K562 (cell line): ENCODE measurements around the gene PHF12. TPM values are rescaled to one million over a fixed set of nuclear protein-coding genes. Genes with fewer than 3 reads are reported as not detected.

Experiments
- ATF1 ChIP-seq, 2 experiments: fragments of 450-650 bp in 1 of 2; IDR thresholded peaks; 2 replicates each; pipeline ENCODE4 v1.6.1; 2016; ENCODE audit warnings: missing compliant biosample characterization in 1 of 2, missing genetic modification characterization in 1 of 2
- BACH1 ChIP-seq: fragments of 200-800 bp; sonication (Bioruptor generic); IDR thresholded peaks from 2 replicates; pipeline ENCODE4 v1.6.1; 2016; ENCODE audit warnings: missing genetic modification characterization, missing compliant biosample characterization
- BRCA1 ChIP-seq, 2 experiments: fragments of 450-650 bp in 1 of 2; sonication (generic) in 1 of 2; formaldehyde crosslinking in 1 of 2; IDR thresholded peaks; 2 replicates each; pipeline versions ENCODE4 v1.5.0 to v1.6.1; 2017 to 2020; ENCODE audit warnings: mild to moderate bottlenecking in 1 of 2, missing genetic modification reagents in 1 of 2
- CBFA2T3 ChIP-seq: fragments of 450-650 bp; IDR thresholded peaks from 2 replicates; pipeline ENCODE4 v1.6.1; 2017
- CEBPG ChIP-seq, 3 experiments: fragments of 200-800 bp in 1 of 3; sonication (Bioruptor generic) in 1 of 3; sonication (generic) in 1 of 3; formaldehyde crosslinking in 1 of 3; IDR thresholded peaks in 2 of 3; conservative IDR thresholded peaks in 1 of 3; 2 replicates each; pipeline versions ENCODE4 v1.6.1 to v1.8.0; 2016 to 2022; ENCODE audit warnings: missing compliant biosample characterization in 2 of 3, missing genetic modification characterization in 2 of 3, mild to moderate bottlenecking in 1 of 3, missing genetic modification reagents in 1 of 3
- DPF2 ChIP-seq: fragments of 450-650 bp; IDR thresholded peaks from 2 replicates; pipeline ENCODE4 v1.6.1; 2016
- ESRRB ChIP-seq: fragments of 250-450 bp; sonication (Bioruptor Pico); IDR thresholded peaks from 2 replicates; pipeline ENCODE4 v1.5.0; 2020; ENCODE audit warnings: mild to moderate bottlenecking, moderate library complexity, borderline replicate concordance
- ETS2 ChIP-seq: IDR thresholded peaks from 2 replicates; pipeline ENCODE4 v1.6.1; 2016; ENCODE audit warnings: borderline replicate concordance, missing genetic modification characterization, mild to moderate bottlenecking, moderate library complexity, missing compliant biosample characterization; ENCODE audit not compliant: poor library complexity, severe bottlenecking
- GTF2A2 ChIP-seq: IDR thresholded peaks from 2 replicates; pipeline ENCODE4 v1.6.1; 2016; ENCODE audit warnings: mild to moderate bottlenecking, missing genetic modification characterization, missing compliant biosample characterization
- HDAC8 ChIP-seq: fragments of 450-650 bp; IDR thresholded peaks from 2 replicates; pipeline ENCODE4 v1.6.1; 2016; ENCODE audit warnings: mild to moderate bottlenecking, missing genetic modification characterization, moderate library complexity, missing compliant biosample characterization
- NFRKB ChIP-seq: fragments of 450-650 bp; IDR thresholded peaks from 2 replicates; pipeline ENCODE4 v1.6.1; 2016; ENCODE audit warnings: low read depth
- RBM25 ChIP-seq: fragments of 200-400 bp; formaldehyde crosslinking; IDR thresholded peaks from 2 replicates; pipeline ENCODE4 v1.6.1; 2018; ENCODE audit warnings: low read length, low read depth, moderate library complexity; ENCODE audit not compliant: severe bottlenecking
- SMARCA4 ChIP-seq: fragments of 450-650 bp; IDR thresholded peaks from 2 replicates; pipeline ENCODE4 v1.6.1; 2016
- STAT5B ChIP-seq: fragments of 250-450 bp; sonication (Bioruptor Pico); IDR thresholded peaks from 2 replicates; pipeline ENCODE4 v1.8.0; 2021; ENCODE audit warnings: mild to moderate bottlenecking, inconsistent platforms
- U2AF1 ChIP-seq: fragments of 200-400 bp; formaldehyde crosslinking; optimal IDR thresholded peaks from 2 replicates; pipeline ENCODE3; 2017; ENCODE audit warnings: mild to moderate bottlenecking, low read depth, low read length, moderate library complexity
- ZHX1 ChIP-seq: fragments of 150-350 bp; conservative IDR thresholded peaks from 2 replicates; pipeline ENCODE4 v1.6.1; 2014; ENCODE audit warnings: low read length
- ZNF140 ChIP-seq: fragments of 250-450 bp; sonication (Bioruptor Pico); IDR thresholded peaks from 2 replicates; pipeline ENCODE4 v1.8.0; 2021; ENCODE audit warnings: moderate library complexity, mild to moderate bottlenecking, inconsistent platforms
- ZNF217 ChIP-seq: sonication (generic); formaldehyde crosslinking; IDR thresholded peaks from 2 replicates; pipeline ENCODE4 v1.8.0; 2022; ENCODE audit warnings: mild to moderate bottlenecking, missing genetic modification reagents
- ZNF277 ChIP-seq: fragments of 250-450 bp; sonication (Bioruptor Pico); IDR thresholded peaks from 2 replicates; pipeline ENCODE4 v1.8.0; 2022; ENCODE audit warnings: inconsistent platforms, mild to moderate bottlenecking, moderate library complexity, borderline replicate concordance
- ZNF584 ChIP-seq: fragments of 200-800 bp; sonication (Bioruptor generic); IDR thresholded peaks from 2 replicates; pipeline ENCODE4 v1.6.1; 2016; ENCODE audit warnings: low read depth, mild to moderate bottlenecking, missing genetic modification characterization, missing compliant biosample characterization
- ZNF764 ChIP-seq: fragments of 250-450 bp; sonication (Bioruptor Pico); IDR thresholded peaks from 2 replicates; pipeline ENCODE4 v1.4.0; 2020; ENCODE audit warnings: low read depth, mild to moderate bottlenecking, moderate library complexity
- ZNF780A ChIP-seq: fragments of 250-450 bp; sonication (Bioruptor Pico); IDR thresholded peaks from 2 replicates; pipeline ENCODE4 v1.5.0; 2021; ENCODE audit warnings: mild to moderate bottlenecking
- polyA plus RNA-seq, 8 experiments: library from polyadenylated mRNA; depleted of rRNA in 4 of 8; stranded (reverse) in 5 of 8; unstranded in 3 of 8; fragments of >200 nt; fragmentation: Nextera tagmentation in 2 of 8; fragmentation: Illumina TruSeq in 1 of 8; extraction: Ambion mirVana in 2 of 8; extraction: Trizol in 1 of 8; gene quantifications; 2 replicates each; pipeline versions ENCODE4 v1.2.1 to v1.2.3, GENCODE V29; 2011 to 2014; ENCODE audit warnings: inconsistent platforms in 1 of 8, missing spikeins in 1 of 8
- total RNA-seq, 7 experiments: library from RNA; depleted of rRNA in 6 of 7; stranded (reverse); fragments of >200 nt in 6 of 7; fragmentation: Illumina TruSeq in 2 of 7; extraction: Trizol in 2 of 7; gene quantifications; 2 replicates each; pipeline versions ENCODE4 v1.2.1 to v1.2.3, GENCODE V29; 2011 to 2021; ENCODE audit warnings: low replicate concordance in 1 of 7
- TF ChIP-seq, protein P1 (sequence below): fragments of 250-450 bp; sonication (Bioruptor Pico); IDR thresholded peaks from 2 replicates; pipeline ENCODE4 v1.9.0; 2021; ENCODE audit warnings: mild to moderate bottlenecking
- TF ChIP-seq, protein P2 (sequence below): fragments of 450-650 bp; formaldehyde crosslinking; IDR thresholded peaks from 2 replicates; pipeline ENCODE4 v1.4.0; 2022; ENCODE audit warnings: missing genetic modification characterization

PHF12 gene
- total and polyA plus RNA-seq, 9 of the 15 experiments (the other 6 are each of a cell fraction or from before 2014, with no cell fraction given): 0.82 to 31.3 (median 13.5) TPM

- TF ChIP-seq ZNF584 (peak; percentile 73; the same call in 1 of the 2 replicates), RBM25 (no peak), U2AF1 (no peak), ZHX1 (no peak), ZNF764 (CRISPR knock-in tag) (no peak), ZNF277 (CRISPR knock-in tag) (no peak), DPF2 (peak; percentile 2; the same call in 1 of the 2 replicates), ZNF217 (CRISPR knock-in tag) (no peak), CEBPG (CRISPR knock-in tag; IDR thresholded peaks at IDR 0.05) (no peak), CEBPG (tag; conservative IDR thresholded peaks at IDR 0.05 in 1 of 2, IDR thresholded peaks at IDR 0.05 in 1 of 2) (0 out of 4 replicates have a peak, but pooled peaks of 1 of the 2 experiments have one; percentile 3), GTF2A2 (no peak), ETS2 (tag) (no peak), ATF1 (CRISPR knock-in tag; IDR thresholded peaks at IDR 0.05) (no peak), ATF1 (tag; IDR thresholded peaks at IDR 0.05) (peak; percentile 54), NFRKB (no peak), ESRRB (no peak), BRCA1 (IDR thresholded peaks at IDR 0.05) (no peak), BRCA1 (CRISPR knock-in tag; IDR thresholded peaks at IDR 0.05) (no peak), BACH1 (tag) (no peak), CBFA2T3 (no peak), HDAC8 (tag) (no peak), ZNF140 (CRISPR knock-in tag) (no peak), SMARCA4 (no peak), ZNF780A (CRISPR knock-in tag) (no peak), STAT5B (CRISPR knock-in tag) (no peak)
- TF ChIP-seq, protein P1, sequence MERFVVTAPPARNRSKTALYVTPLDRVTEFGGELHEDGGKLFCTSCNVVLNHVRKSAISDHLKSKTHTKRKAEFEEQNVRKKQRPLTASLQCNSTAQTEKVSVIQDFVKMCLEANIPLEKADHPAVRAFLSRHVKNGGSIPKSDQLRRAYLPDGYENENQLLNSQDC (CRISPR knock-in tag): no peak
- TF ChIP-seq, protein P2, sequence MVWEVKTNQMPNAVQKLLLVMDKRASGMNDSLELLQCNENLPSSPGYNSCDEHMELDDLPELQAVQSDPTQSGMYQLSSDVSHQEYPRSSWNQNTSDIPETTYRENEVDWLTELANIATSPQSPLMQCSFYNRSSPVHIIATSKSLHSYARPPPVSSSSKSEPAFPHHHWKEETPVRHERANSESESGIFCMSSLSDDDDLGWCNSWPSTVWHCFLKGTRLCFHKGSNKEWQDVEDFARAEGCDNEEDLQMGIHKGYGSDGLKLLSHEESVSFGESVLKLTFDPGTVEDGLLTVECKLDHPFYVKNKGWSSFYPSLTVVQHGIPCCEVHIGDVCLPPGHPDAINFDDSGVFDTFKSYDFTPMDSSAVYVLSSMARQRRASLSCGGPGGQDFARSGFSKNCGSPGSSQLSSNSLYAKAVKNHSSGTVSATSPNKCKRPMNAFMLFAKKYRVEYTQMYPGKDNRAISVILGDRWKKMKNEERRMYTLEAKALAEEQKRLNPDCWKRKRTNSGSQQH (CRISPR knock-in tag): no peak
These were observed 25.0 kb downstream of the PHF12 start (continued) for GRCh38 chr17:28926366-28926765.
